ENCODE results near the gene ACCSL. TPM values are rescaled to one million over a fixed set of nuclear protein-coding genes. Genes with fewer than 3 reads are reported as not detected.

Gene ACCSL
- total RNA-seq, 1 experiment from 2014 or later: not detected

DNA sequence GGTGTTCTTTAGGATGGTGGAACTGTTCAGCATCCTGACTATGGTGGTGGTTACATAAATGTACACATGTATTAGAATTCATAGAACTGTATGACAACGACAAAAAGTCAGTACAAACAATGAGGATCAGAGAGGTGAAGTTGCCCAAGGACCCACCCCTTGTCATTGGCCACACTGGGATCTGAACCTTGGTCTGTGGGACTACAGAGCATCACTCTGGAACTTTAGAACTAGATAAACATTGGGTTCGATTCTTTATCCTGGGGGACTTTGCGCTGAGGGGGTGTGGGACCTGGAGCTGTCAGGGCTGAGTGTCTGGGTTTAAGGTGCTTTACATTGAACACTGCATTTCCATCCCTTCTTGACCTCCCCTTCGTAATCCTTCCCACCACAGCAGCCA, 34.9 kb downstream of the ACCSL start:
- Mint-ChIP-seq H3K4me1 (ENCODE audit: low read depth, unreplicated experiment) (no peaks in the 10 kb centered on the region), H3K27ac (ENCODE audit: unreplicated experiment) (no peak overlapping the region), H3K9me3 (ENCODE audit: low read depth, unreplicated experiment) (peaks cover 4% of the 10 kb centered on the region), H3K27me3 (ENCODE audit: unreplicated experiment) (no peaks in the 10 kb centered on the region), H3K4me3 (ENCODE audit: low read depth, unreplicated experiment) (no peak overlapping the region), H3K36me3 (ENCODE audit: insufficient read depth, unreplicated experiment) (peaks cover 4% of the 10 kb centered on the region)
- intact Hi-C loops (cut with micrococcal nuclease; ENCODE audit: unreplicated experiment): no loop called here
- CTCF ChIA-PET: interaction anchor here (0.5 kb wide), 1 partner anchor 643 kb away, joined by 4 read pairs; no protein-coding TSS in a partner anchor
- TF ChIP-seq, protein P1, sequence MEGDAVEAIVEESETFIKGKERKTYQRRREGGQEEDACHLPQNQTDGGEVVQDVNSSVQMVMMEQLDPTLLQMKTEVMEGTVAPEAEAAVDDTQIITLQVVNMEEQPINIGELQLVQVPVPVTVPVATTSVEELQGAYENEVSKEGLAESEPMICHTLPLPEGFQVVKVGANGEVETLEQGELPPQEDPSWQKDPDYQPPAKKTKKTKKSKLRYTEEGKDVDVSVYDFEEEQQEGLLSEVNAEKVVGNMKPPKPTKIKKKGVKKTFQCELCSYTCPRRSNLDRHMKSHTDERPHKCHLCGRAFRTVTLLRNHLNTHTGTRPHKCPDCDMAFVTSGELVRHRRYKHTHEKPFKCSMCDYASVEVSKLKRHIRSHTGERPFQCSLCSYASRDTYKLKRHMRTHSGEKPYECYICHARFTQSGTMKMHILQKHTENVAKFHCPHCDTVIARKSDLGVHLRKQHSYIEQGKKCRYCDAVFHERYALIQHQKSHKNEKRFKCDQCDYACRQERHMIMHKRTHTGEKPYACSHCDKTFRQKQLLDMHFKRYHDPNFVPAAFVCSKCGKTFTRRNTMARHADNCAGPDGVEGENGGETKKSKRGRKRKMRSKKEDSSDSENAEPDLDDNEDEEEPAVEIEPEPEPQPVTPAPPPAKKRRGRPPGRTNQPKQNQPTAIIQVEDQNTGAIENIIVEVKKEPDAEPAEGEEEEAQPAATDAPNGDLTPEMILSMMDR (IDR thresholded peaks at IDR 0.05; ENCODE audit: unreplicated experiment): no peak
- BruUV-seq (replicated peaks): no TSS peak
- DNase-seq: no peak

- Mint-ChIP-seq H3K4me1 (ENCODE audit: low read depth, unreplicated experiment) (no peaks in the 10 kb centered on the region), H3K36me3 (ENCODE audit: insufficient read depth, unreplicated experiment) (peaks cover 4% of the 10 kb centered on the region), H3K9me3 (ENCODE audit: low read depth, unreplicated experiment) (peaks cover 4% of the 10 kb centered on the region), H3K27me3 (ENCODE audit: unreplicated experiment) (no peaks in the 10 kb centered on the region), H3K27ac (ENCODE audit: unreplicated experiment) (no peak overlapping the region), H3K4me3 (ENCODE audit: low read depth, unreplicated experiment) (no peak overlapping the region)
- CTCF ChIA-PET: no interaction called here
- TF ChIP-seq, protein P1 (IDR thresholded peaks at IDR 0.05; ENCODE audit: unreplicated experiment): no peak
- intact Hi-C loops (cut with micrococcal nuclease; ENCODE audit: unreplicated experiment): no loop called here
- no peak for DNase-seq
- BruUV-seq (replicated peaks): no TSS peak
Measured at GRCh38 chr11:44083433-44083832, 35.7 kb downstream of the ACCSL start.

- no peak for DNase-seq
- no peaks in the 10 kb centered on the region for H3K4me1 Mint-ChIP-seq (ENCODE audit: low read depth, unreplicated experiment)
- no TSS peak for BruUV-seq (replicated peaks)
- TF ChIP-seq, protein P1 (IDR thresholded peaks at IDR 0.05; ENCODE audit: unreplicated experiment): no peak
- peaks cover 4% of the 10 kb centered on the region for H3K36me3 Mint-ChIP-seq (ENCODE audit: insufficient read depth, unreplicated experiment)
- CTCF ChIA-PET: no interaction called here
- no peak overlapping the region for H3K27ac Mint-ChIP-seq (ENCODE audit: unreplicated experiment)
- intact Hi-C loops (cut with micrococcal nuclease; ENCODE audit: unreplicated experiment): no loop called here
- peaks cover 4% of the 10 kb centered on the region for H3K9me3 Mint-ChIP-seq (ENCODE audit: low read depth, unreplicated experiment)
- no peaks in the 10 kb centered on the region for H3K27me3 Mint-ChIP-seq (ENCODE audit: unreplicated experiment)
- H3K4me3 Mint-ChIP-seq (ENCODE audit: low read depth, unreplicated experiment): no peak overlapping the region
Measured at GRCh38 chr11:44083906-44084305, 36.1 kb downstream of the ACCSL start.

DNA sequence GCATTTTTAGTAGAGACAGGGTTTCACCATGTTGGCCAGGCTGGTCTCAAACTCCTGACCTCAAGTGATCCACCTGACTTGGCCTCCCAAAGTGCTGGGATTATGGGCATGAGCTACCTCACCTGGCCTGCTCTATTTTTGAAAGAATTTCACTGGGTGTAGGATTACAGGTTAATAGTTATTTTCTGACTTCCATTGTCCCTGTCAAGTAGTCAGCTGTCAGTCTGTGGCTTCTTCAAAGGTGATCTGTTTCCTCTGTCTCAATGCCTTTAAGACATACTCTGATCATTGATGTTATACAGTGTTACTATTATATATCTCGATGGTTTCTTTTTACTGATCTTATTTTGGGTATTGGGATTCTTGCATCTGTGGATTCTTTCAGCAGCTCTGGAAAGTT, 37.5 kb downstream of the ACCSL start:
- no peak for DNase-seq
- H3K4me1 Mint-ChIP-seq (ENCODE audit: low read depth, unreplicated experiment): no peaks in the 10 kb centered on the region
- peaks cover 4% of the 10 kb centered on the region for H3K9me3 Mint-ChIP-seq (ENCODE audit: low read depth, unreplicated experiment)
- intact Hi-C loops (cut with micrococcal nuclease; ENCODE audit: unreplicated experiment): no loop called here
- H3K27ac Mint-ChIP-seq (ENCODE audit: unreplicated experiment): no peak overlapping the region
- TF ChIP-seq, protein P1 (IDR thresholded peaks at IDR 0.05; ENCODE audit: unreplicated experiment): no peak
- H3K27me3 Mint-ChIP-seq (ENCODE audit: unreplicated experiment): no peaks in the 10 kb centered on the region
- peaks cover 4% of the 10 kb centered on the region for H3K36me3 Mint-ChIP-seq (ENCODE audit: insufficient read depth, unreplicated experiment)
- BruUV-seq (replicated peaks): no TSS peak
- no peak overlapping the region for H3K4me3 Mint-ChIP-seq (ENCODE audit: low read depth, unreplicated experiment)
- CTCF ChIA-PET: interaction anchor here (1.2 kb wide), 1 partner anchor 9 kb away, joined by 3 read pairs; no protein-coding TSS in a partner anchor

All from Calu3 (cell line).